Kidney epithelial cell (primary cell): Measurements from ENCODE around the gene PRSS36. TPM values are rescaled to one million over a fixed set of nuclear protein-coding genes. Genes with fewer than 3 reads are reported as not detected.

Experiments used
- DNase-seq: peaks from one replicate; pipeline ENCODE4 v3.0.0-alpha.2; 2010; ENCODE audit warnings: low read depth
- H3K27me3 ChIP-seq: 2 replicates; pipeline ENCODE4 v1.6.0; 2011; ENCODE audit warnings: low read length; ENCODE audit not compliant: control insufficient read depth, insufficient read depth
- H3K36me3 ChIP-seq: 2 replicates; pipeline ENCODE4 v1.5.1; 2011; ENCODE audit warnings: low read length; ENCODE audit not compliant: control insufficient read depth, insufficient read depth
- H3K4me3 ChIP-seq: 2 replicates; pipeline ENCODE4 v1.5.1; 2011; ENCODE audit warnings: low read depth, mild to moderate bottlenecking, control low read depth, low read length
- total RNA-seq: library from RNA; depleted of rRNA; stranded (reverse); fragments of >200 nt; gene quantifications from 2 replicates; pipeline ENCODE4 v1.2.3, GENCODE V29; 2015
- TF ChIP-seq, protein P1 (sequence below): IDR thresholded peaks from 2 replicates; pipeline ENCODE4 v1.5.1; 2011; ENCODE audit warnings: mild to moderate bottlenecking, moderate library complexity, low read length, control low read depth, inconsistent platforms; ENCODE audit not compliant: insufficient read depth, poor library complexity, severe bottlenecking

PRSS36 gene
- total RNA-seq, 1 donor from 2014 or later: 1.5 TPM

DNA sequence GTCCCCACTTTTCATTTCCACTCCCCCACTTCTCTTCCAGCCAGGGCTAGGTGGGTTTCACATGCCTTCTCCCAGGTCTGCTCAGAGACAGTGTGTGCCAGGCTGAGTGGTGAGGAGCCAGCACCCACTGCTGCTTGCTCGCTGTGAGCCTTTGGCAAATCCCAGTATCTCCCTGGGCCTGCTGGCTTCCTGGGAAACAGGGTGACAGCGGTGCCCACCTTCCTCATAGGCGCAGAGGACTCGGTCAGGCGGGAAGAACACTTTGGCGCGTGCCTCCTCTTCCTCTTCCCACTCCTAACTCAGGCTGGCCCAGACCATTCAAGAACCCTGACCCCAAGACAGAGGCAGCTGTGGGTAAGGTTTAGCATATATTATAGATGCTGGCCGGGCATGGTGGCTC, 60.7 kb downstream of the PRSS36 start:
- Histone ChIP-seq H3K27me3 (no peaks in the 10 kb centered on the region), H3K4me3 (no peak overlapping the region), H3K36me3 (no peaks in the 10 kb centered on the region)
- DNase-seq: no peak
- TF ChIP-seq, protein P1, sequence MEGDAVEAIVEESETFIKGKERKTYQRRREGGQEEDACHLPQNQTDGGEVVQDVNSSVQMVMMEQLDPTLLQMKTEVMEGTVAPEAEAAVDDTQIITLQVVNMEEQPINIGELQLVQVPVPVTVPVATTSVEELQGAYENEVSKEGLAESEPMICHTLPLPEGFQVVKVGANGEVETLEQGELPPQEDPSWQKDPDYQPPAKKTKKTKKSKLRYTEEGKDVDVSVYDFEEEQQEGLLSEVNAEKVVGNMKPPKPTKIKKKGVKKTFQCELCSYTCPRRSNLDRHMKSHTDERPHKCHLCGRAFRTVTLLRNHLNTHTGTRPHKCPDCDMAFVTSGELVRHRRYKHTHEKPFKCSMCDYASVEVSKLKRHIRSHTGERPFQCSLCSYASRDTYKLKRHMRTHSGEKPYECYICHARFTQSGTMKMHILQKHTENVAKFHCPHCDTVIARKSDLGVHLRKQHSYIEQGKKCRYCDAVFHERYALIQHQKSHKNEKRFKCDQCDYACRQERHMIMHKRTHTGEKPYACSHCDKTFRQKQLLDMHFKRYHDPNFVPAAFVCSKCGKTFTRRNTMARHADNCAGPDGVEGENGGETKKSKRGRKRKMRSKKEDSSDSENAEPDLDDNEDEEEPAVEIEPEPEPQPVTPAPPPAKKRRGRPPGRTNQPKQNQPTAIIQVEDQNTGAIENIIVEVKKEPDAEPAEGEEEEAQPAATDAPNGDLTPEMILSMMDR: no peak

Other genes starting within 250 kb of the PRSS36 start
- gene FBXL19, start 226.5 kb downstream of the PRSS36 start, total RNA-seq: 36.4 and 37.9 TPM in 2 replicates
- gene ORAI3, start 201.0 kb downstream of the PRSS36 start, total RNA-seq: 35.3 and 37.9 TPM in 2 replicates
- 7.2 TPM in 2 replicates for gene SETD1A, start 192.3 kb downstream of the PRSS36 start, total RNA-seq
- 11.5 and 13.8 TPM in 2 replicates for gene HSD3B7, start 164.9 kb downstream of the PRSS36 start, total RNA-seq
- 0.07 and 0.29 TPM in 2 replicates for gene STX1B, start 139.4 kb downstream of the PRSS36 start, total RNA-seq
- gene STX4, start 116.5 kb downstream of the PRSS36 start, total RNA-seq: 26.3 and 28.0 TPM in 2 replicates
- 23.1 and 27.8 TPM in 2 replicates for gene ZNF668, start 75.8 kb downstream of the PRSS36 start, total RNA-seq
- 17.8 and 19.0 TPM in 2 replicates for gene ZNF646, start 75.6 kb downstream of the PRSS36 start, total RNA-seq
- 1.6 and 2.1 TPM in 2 replicates for gene PRSS53, start 61.1 kb downstream of the PRSS36 start, total RNA-seq
- gene VKORC1, start 55.3 kb downstream of the PRSS36 start, total RNA-seq: 123 and 139 TPM in 2 replicates
- gene BCKDK, start 41.7 kb downstream of the PRSS36 start, total RNA-seq: 50.9 and 59.6 TPM in 2 replicates
- gene KAT8, start 32.4 kb downstream of the PRSS36 start, total RNA-seq: 48.7 and 54.9 TPM in 2 replicates
- 146 and 169 TPM in 2 replicates for gene PRSS8, start 14.3 kb downstream of the PRSS36 start, total RNA-seq
- gene FUS, start 30.1 kb upstream of the PRSS36 start, total RNA-seq: 71.9 and 83.1 TPM in 2 replicates
- gene PYCARD, start 52.7 kb upstream of the PRSS36 start, total RNA-seq: 38.5 and 38.6 TPM in 2 replicates
- gene TRIM72, start 64.1 kb upstream of the PRSS36 start, total RNA-seq: not detected in 2 replicates
- gene PYDC1, start 67.1 kb upstream of the PRSS36 start, total RNA-seq: not detected in 2 replicates
- gene ITGAM, start 109.9 kb upstream of the PRSS36 start, total RNA-seq: 0.21 and 0.82 TPM in 2 replicates
- 0.04 and 0.14 TPM in 2 replicates for gene ITGAX, start 205.1 kb upstream of the PRSS36 start, total RNA-seq
- gene ITGAD, start 243.3 kb upstream of the PRSS36 start, total RNA-seq: not detected in 2 replicates